ENCODE results near the gene DNAJC4. TPM values are rescaled to one million over a fixed set of nuclear protein-coding genes. Genes with fewer than 3 reads are reported as not detected.
A peak's percentile ranks its signal among the peaks of the same experiment; 100 is the strongest.

DNAJC4 gene
- total and polyA plus RNA-seq, 7 donors = 22.9 to 45.8 (median 29.6) TPM

DNA sequence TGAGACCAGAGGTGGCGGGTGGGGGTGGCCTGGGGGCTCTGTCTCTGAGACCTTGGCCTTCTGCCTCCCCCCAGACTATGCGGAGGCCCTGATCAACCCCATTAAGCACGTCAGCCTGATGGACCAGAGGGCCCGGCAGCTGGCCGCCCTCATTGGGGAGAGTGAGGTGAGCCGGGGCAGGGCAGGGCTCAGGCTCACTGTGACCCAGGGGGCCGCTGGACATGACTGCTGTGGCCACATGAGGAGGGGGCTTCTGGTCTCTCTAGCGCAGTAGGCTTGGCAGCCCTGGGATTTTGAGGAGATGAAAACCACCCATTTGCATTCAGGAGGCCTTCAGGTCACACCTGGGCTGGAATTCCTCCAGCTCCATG, 33.6 kb downstream of the DNAJC4 start:
- 86 to 97% (median 92%) methylated on average over 8 of the region's 8 CpGs for WGBS, 3 donors
- intact Hi-C loops (cut with DNase I) = no loop called here
- DNase-seq = no peak
- TF ChIP-seq, protein P1, sequence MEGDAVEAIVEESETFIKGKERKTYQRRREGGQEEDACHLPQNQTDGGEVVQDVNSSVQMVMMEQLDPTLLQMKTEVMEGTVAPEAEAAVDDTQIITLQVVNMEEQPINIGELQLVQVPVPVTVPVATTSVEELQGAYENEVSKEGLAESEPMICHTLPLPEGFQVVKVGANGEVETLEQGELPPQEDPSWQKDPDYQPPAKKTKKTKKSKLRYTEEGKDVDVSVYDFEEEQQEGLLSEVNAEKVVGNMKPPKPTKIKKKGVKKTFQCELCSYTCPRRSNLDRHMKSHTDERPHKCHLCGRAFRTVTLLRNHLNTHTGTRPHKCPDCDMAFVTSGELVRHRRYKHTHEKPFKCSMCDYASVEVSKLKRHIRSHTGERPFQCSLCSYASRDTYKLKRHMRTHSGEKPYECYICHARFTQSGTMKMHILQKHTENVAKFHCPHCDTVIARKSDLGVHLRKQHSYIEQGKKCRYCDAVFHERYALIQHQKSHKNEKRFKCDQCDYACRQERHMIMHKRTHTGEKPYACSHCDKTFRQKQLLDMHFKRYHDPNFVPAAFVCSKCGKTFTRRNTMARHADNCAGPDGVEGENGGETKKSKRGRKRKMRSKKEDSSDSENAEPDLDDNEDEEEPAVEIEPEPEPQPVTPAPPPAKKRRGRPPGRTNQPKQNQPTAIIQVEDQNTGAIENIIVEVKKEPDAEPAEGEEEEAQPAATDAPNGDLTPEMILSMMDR (IDR thresholded peaks at IDR 0.05) = no peak
- no peak overlapping the region for H3K27ac ChIP-seq
- peaks cover 3 to 63% of the 10 kb centered on the region in 2 donors for H3K36me3 ChIP-seq (ENCODE audit: insufficient read depth in 1 of 2, low read depth in 1 of 2)
- no peaks in the 10 kb centered on the region for H3K9me3 ChIP-seq
- peaks cover 12% of the 10 kb centered on the region for H3K4me1 ChIP-seq
- no peaks in the 10 kb centered on the region for H3K27me3 ChIP-seq (ENCODE audit: insufficient read depth in 3 of 3, low read length in 2 of 3)
- H3K4me3 ChIP-seq = no peak overlapping the region
- no peak for ATAC-seq

DNA sequence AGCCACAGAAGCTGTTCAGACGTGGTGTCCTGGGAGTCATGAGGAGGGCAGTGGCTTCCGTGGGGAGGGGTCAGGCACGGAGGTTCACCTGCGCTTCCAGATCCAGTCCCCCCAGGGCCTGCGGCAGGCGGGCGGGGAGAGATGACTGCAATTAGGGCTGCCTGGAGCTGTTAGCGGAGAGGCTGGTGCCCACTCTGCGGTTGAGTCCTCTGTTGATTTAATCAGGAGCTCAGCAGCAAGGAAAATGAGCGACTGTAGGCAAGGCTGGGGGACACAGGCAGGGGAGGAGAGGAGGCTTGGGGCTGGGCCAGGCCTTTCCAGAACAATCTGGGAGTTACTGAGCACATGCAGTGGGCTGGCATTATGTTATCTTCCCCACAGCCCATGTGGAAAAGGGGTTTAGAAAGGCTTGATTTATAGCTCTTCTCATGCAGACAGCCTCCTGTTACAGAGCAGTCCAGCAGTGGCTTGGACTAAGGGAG, 34.1 kb downstream of the DNAJC4 start:
- peaks cover 3 to 58% of the 10 kb centered on the region in 2 donors for H3K36me3 ChIP-seq (ENCODE audit: insufficient read depth in 1 of 2, low read depth in 1 of 2)
- no peaks in the 10 kb centered on the region for H3K27me3 ChIP-seq (ENCODE audit: insufficient read depth in 3 of 3, low read length in 2 of 3)
- peaks cover 14% of the 10 kb centered on the region for H3K4me1 ChIP-seq
- H3K27ac ChIP-seq = no peak overlapping the region
- peak in 1 of 2 donors; percentile 51 for DNase-seq
- intact Hi-C loops (cut with DNase I) = no loop called here
- no peak overlapping the region for H3K4me3 ChIP-seq
- no peak for ATAC-seq
- 88 to 91% (median 89%) methylated on average over 10 of the region's 10 CpGs for WGBS, 3 donors
- TF ChIP-seq, protein P1 (IDR thresholded peaks at IDR 0.05) = no peak
- H3K9me3 ChIP-seq = no peaks in the 10 kb centered on the region

DNA sequence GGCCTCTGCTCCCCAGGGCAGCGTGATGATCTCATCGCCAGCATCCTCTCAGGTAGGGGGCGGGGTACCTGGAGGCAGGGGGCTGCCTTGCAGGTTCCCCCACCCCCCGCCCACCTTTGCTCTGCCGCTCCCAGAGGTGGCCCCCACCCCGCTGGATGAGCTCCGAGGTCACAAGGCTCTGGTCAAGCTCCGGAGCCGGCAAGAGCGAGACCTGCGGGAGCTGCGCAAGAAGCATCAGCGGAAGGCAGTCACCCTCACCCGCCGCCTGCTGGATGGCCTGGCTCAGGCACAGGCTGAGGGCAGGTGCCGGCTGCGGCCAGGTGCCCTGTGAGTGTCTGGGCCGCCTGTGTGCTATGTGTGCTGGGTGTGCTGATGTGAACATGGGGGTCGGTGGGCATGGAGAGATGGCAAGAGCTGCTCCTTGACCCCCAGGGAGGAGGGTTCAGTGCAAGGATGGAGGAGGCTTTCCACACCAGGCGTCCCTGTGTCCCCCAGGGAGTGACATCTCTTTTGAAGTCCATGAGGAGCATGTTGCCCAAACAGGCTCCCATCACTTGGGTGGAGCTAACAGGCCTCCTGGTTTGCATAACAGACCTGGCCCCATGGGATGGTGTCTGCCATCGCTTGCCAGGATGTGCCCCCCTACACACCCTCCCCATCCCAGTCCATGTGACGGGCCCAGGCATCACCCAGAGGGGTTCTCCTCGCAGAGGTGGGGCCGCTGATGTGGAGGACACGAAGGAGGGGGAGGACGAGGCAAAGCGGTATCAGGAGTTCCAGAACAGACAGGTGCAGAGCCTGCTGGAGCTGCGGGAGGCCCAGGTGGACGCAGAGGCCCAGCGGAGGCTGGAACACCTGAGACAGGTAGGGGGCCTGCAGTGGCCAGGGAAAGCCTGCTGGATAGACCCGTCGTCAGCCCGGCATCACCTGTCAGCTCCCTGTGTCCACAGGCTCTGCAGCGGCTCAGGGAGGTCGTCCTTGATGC, 35.1 kb downstream of the DNAJC4 start:
- ATAC-seq (no peak), DNase-seq (peak in 1 of 2 donors; percentile 58)
- no peak overlapping the region for H3K4me3 ChIP-seq
- no peaks in the 10 kb centered on the region for H3K27me3 ChIP-seq (ENCODE audit: insufficient read depth in 3 of 3, low read length in 2 of 3)
- peaks cover 3 to 52% of the 10 kb centered on the region in 2 donors for H3K36me3 ChIP-seq (ENCODE audit: insufficient read depth in 1 of 2, low read depth in 1 of 2)
- no peak overlapping the region for H3K27ac ChIP-seq
- peaks cover 14% of the 10 kb centered on the region for H3K4me1 ChIP-seq
- WGBS, 3 donors = 89 to 94% (median 93%) methylated on average over 32 to 35 of the region's 35 CpGs
- no peaks in the 10 kb centered on the region for H3K9me3 ChIP-seq
- intact Hi-C loops (cut with DNase I) = loop anchor here in 1 of 2 donors (5.0 kb wide), 1 partner anchor 63 kb away; no protein-coding TSS in a partner anchor
- TF ChIP-seq, protein P1 (IDR thresholded peaks at IDR 0.05) = no peak

DNA sequence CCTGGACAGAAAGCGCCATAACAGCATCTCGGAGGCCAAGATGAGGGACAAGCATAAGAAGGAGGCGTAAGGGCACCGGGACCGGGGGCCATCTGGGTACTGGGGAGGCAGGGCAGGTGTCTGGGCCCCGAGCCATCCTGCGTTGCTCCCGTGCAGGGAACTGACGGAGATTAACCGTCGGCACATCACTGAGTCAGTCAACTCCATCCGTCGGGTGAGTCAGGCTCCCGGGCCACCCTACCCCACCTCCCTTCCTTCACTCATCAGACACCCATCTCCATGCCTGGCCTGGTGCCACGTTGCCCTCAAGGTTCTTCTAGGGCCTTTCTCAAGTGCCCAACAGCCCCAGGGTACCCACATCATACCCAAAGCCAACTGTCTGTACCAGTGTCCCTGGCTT, 36.0 kb downstream of the DNAJC4 start:
- no peaks in the 10 kb centered on the region for H3K9me3 ChIP-seq
- TF ChIP-seq, protein P1 (IDR thresholded peaks at IDR 0.05) = no peak
- peaks cover 14% of the 10 kb centered on the region for H3K4me1 ChIP-seq
- peak in 1 of 2 donors; percentile 63 for DNase-seq
- no peak overlapping the region for H3K27ac ChIP-seq
- H3K4me3 ChIP-seq = no peak overlapping the region
- no peaks in the 10 kb centered on the region for H3K27me3 ChIP-seq (ENCODE audit: insufficient read depth in 3 of 3, low read length in 2 of 3)
- intact Hi-C loops (cut with DNase I) = loop anchor here in 1 of 2 donors (5.0 kb wide), 1 partner anchor 64 kb away; no protein-coding TSS in a partner anchor
- WGBS, 3 donors = 69 to 87% (median 81%) methylated on average over 15 of the region's 15 CpGs
- H3K36me3 ChIP-seq (ENCODE audit: insufficient read depth in 1 of 2, low read depth in 1 of 2) = peaks cover 3 to 46% of the 10 kb centered on the region in 2 donors
- no peak for ATAC-seq

Measured in psoas muscle (tissue), 8 donors.